ENCODE measurements around the gene ZNF32. TPM values are rescaled to one million over a fixed set of nuclear protein-coding genes. Genes with fewer than 3 reads are reported as not detected.

ZNF32 gene
- total and polyA plus RNA-seq, 2 donors (not counting 1 experiment from before 2014, with no cell fraction given) = 29.0 to 29.6 TPM

- Histone ChIP-seq H3K9ac (ENCODE audit: low read length) (no peak overlapping the region), H3K79me2 (ENCODE audit: control insufficient read depth, insufficient read depth, low read length) (no peaks in the 10 kb centered on the region), H3K4me1 (ENCODE audit: control insufficient read depth in 2 of 2, insufficient read depth in 2 of 2, low read length in 2 of 2) (no peaks in the 10 kb centered on the region), H3K9me3 (ENCODE audit: control extremely low read depth in 1 of 3, control insufficient read depth in 2 of 3, insufficient read depth in 1 of 3, low read length in 2 of 3) (no peaks in the 10 kb centered on the region), H2AFZ (ENCODE audit: insufficient read depth, low read depth, low read length, poor library complexity, severe bottlenecking) (no peak overlapping the region), H3K27ac (ENCODE audit: low read length in 2 of 2) (no peak overlapping the region), H3K36me3 (replicated peaks in 1 of 2; ENCODE audit: control extremely low read depth in 1 of 2, control insufficient read depth in 1 of 2, extremely low read depth in 1 of 2, insufficient read depth in 2 of 2, low read length in 1 of 2) (no peaks in the 10 kb centered on the region), H3K4me3 (ENCODE audit: control extremely low read depth in 1 of 5, extremely low read depth in 1 of 5, insufficient read depth in 1 of 5, low read depth in 2 of 5, low read length in 4 of 5) (no peak overlapping the region), H3K4me2 (replicated peaks; ENCODE audit: low read depth, low read length, poor library complexity, severe bottlenecking) (no peak overlapping the region), H4K20me1 (ENCODE audit: control insufficient read depth, insufficient read depth, low read length, poor library complexity, severe bottlenecking) (no peaks in the 10 kb centered on the region), H3K27me3 (replicated peaks in 1 of 4; ENCODE audit: control extremely low read depth in 1 of 4, control insufficient read depth in 3 of 4, insufficient read depth in 4 of 4, low read length in 3 of 4) (peaks cover 0 to 29% (median 4%) of the 10 kb centered on the region in 4 experiments)
- ChIA-PET POLR2A (no interaction called here), CTCF (interaction anchor here (1.0 to 2.7 kb wide), 5 partner anchors 8 to 1190 kb away, joined by 3 to 25 read pairs (median 5); no protein-coding TSS in a partner anchor)
- no peak for DNase-seq
- no peaks in the 10 kb centered on the region for H3K9me3 Mint-ChIP-seq (ENCODE audit: insufficient read depth)
- ATAC-seq (ENCODE audit: low read depth) = no peak
- H3K27me3 Mint-ChIP-seq = peaks cover 38% of the 10 kb centered on the region
- intact Hi-C loops (cut with micrococcal nuclease) = loop anchor here (2.0 to 10.0 kb wide), 2 partner anchors 711 to 1301 kb away; partner anchors contain the start of gene CXCL12
- H3K4me3 Mint-ChIP-seq = no peak overlapping the region
- TF ChIP-seq, protein P1, sequence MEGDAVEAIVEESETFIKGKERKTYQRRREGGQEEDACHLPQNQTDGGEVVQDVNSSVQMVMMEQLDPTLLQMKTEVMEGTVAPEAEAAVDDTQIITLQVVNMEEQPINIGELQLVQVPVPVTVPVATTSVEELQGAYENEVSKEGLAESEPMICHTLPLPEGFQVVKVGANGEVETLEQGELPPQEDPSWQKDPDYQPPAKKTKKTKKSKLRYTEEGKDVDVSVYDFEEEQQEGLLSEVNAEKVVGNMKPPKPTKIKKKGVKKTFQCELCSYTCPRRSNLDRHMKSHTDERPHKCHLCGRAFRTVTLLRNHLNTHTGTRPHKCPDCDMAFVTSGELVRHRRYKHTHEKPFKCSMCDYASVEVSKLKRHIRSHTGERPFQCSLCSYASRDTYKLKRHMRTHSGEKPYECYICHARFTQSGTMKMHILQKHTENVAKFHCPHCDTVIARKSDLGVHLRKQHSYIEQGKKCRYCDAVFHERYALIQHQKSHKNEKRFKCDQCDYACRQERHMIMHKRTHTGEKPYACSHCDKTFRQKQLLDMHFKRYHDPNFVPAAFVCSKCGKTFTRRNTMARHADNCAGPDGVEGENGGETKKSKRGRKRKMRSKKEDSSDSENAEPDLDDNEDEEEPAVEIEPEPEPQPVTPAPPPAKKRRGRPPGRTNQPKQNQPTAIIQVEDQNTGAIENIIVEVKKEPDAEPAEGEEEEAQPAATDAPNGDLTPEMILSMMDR (IDR thresholded peaks at IDR 0.05) = no peak
- no peak for TF ChIP-seq EZH2 (IDR thresholded peaks at IDR 0.05; ENCODE audit: borderline replicate concordance, insufficient read depth, low read depth, low read length, poor library complexity, severe bottlenecking)
- WGBS (ENCODE audit: insufficient coverage) = 91% methylated on average over 4 of the region's 7 CpGs
- H3K4me1 Mint-ChIP-seq = no peaks in the 10 kb centered on the region
- no peak overlapping the region for H3K27ac Mint-ChIP-seq
These were observed 24.8 kb upstream of the ZNF32 start for GRCh38 chr10:43673471-43673870.

- Mint-ChIP-seq H3K27ac (no peak overlapping the region), H3K4me3 (no peak overlapping the region), H3K9me3 (ENCODE audit: insufficient read depth) (no peaks in the 10 kb centered on the region), H3K27me3 (peaks cover 44% of the 10 kb centered on the region), H3K4me1 (peaks cover 2% of the 10 kb centered on the region)
- TF ChIP-seq, protein P1 (IDR thresholded peaks at IDR 0.05) = peak; percentile 85
- TF ChIP-seq EZH2 (IDR thresholded peaks at IDR 0.05; ENCODE audit: borderline replicate concordance, insufficient read depth, low read depth, low read length, poor library complexity, severe bottlenecking) = no peak
- Histone ChIP-seq H3K27me3 (replicated peaks in 1 of 4; ENCODE audit: control extremely low read depth in 1 of 4, control insufficient read depth in 3 of 4, insufficient read depth in 4 of 4, low read length in 3 of 4) (peaks cover 0 to 42% (median 4%) of the 10 kb centered on the region in 4 experiments), H3K9me3 (ENCODE audit: control extremely low read depth in 1 of 3, control insufficient read depth in 2 of 3, insufficient read depth in 1 of 3, low read length in 2 of 3) (peaks cover 0 to 4% (median 0%) of the 10 kb centered on the region in 3 donors), H2AFZ (ENCODE audit: insufficient read depth, low read depth, low read length, poor library complexity, severe bottlenecking) (peak overlapping the region; percentile 1), H3K4me3 (ENCODE audit: control extremely low read depth in 1 of 5, extremely low read depth in 1 of 5, insufficient read depth in 1 of 5, low read depth in 2 of 5, low read length in 4 of 5) (no peak overlapping the region), H3K4me2 (replicated peaks; ENCODE audit: low read depth, low read length, poor library complexity, severe bottlenecking) (no peak overlapping the region), H3K9ac (ENCODE audit: low read length) (no peak overlapping the region), H4K20me1 (ENCODE audit: control insufficient read depth, insufficient read depth, low read length, poor library complexity, severe bottlenecking) (no peaks in the 10 kb centered on the region), H3K4me1 (ENCODE audit: control insufficient read depth in 2 of 2, insufficient read depth in 2 of 2, low read length in 2 of 2) (peaks cover 0 to 5% of the 10 kb centered on the region in 2 donors), H3K27ac (ENCODE audit: low read length in 2 of 2) (no peak overlapping the region), H3K36me3 (replicated peaks in 1 of 2; ENCODE audit: control extremely low read depth in 1 of 2, control insufficient read depth in 1 of 2, extremely low read depth in 1 of 2, insufficient read depth in 2 of 2, low read length in 1 of 2) (no peaks in the 10 kb centered on the region), H3K79me2 (ENCODE audit: control insufficient read depth, insufficient read depth, low read length) (no peaks in the 10 kb centered on the region)
- CTCF ChIA-PET = interaction anchor here (0.9 to 2.7 kb wide), 9 partner anchors 10 to 1193 kb away, joined by 3 to 25 read pairs (median 5); no protein-coding TSS in a partner anchor
- DNase-seq (peak; percentile 72), ATAC-seq (ENCODE audit: low read depth) (peak; percentile 66)
- WGBS (ENCODE audit: insufficient coverage) = 49% methylated on average over 15 of the region's 18 CpGs
- intact Hi-C loops (cut with micrococcal nuclease) = loop anchor here (1.0 to 10.0 kb wide), 4 partner anchors 713 to 1303 kb away; partner anchors contain the start of gene CXCL12
- POLR2A ChIA-PET = no interaction called here
These were observed 23.2 kb upstream of the ZNF32 start for GRCh38 chr10:43671659-43672531.

All from B cell (primary cell).